NT2/D1 (cell line): ENCODE results near the gene CENPH.

Source experiments
- SUZ12 ChIP-seq: IDR thresholded peaks from 2 replicates; pipeline ENCODE4 v1.6.1; 2011; ENCODE audit not compliant: insufficient read length, insufficient read depth; ENCODE audit errors: extremely low read depth
- YY1 ChIP-seq: IDR thresholded peaks from 2 replicates; pipeline ENCODE4 v1.6.1; 2011; ENCODE audit not compliant: insufficient read length, insufficient read depth

- no peak for TF ChIP-seq SUZ12
- no peak for TF ChIP-seq YY1
Observed at GRCh38 chr5:69170969-69171368, 18.4 kb upstream of the CENPH start.
